HEK293T (cell line): ENCODE data around the gene DCTN4.
A peak's percentile ranks its signal among the peaks of the same experiment; 100 is the strongest.

Experiments
- CTCF ChIA-PET: fragments of 350-600 bp; formaldehyde crosslinking; extraction: SDS; loops from one replicate; lab custom pipeline; 2021; ENCODE audit warnings: antibody characterized with exemption, inconsistent platforms; lab: Yijun Ruan, JAX
- POLR2A ChIA-PET: fragments of 350-600 bp; formaldehyde crosslinking; extraction: SDS; loops from one replicate; lab custom pipeline; 2020; ENCODE audit warnings: antibody characterized with exemption, inconsistent platforms; lab: Yijun Ruan, JAX
- DNase-seq: peaks from one replicate; pipeline ENCODE4 v3.0.0; 2012; ENCODE audit warnings: mixed read lengths; ENCODE audit errors: extremely low spot score
- ARNT ChIP-seq: fragments of 450-650 bp; IDR thresholded peaks from 2 replicates; pipeline ENCODE4 v1.6.1; 2017; ENCODE audit warnings: mild to moderate bottlenecking
- BHLHE40 ChIP-seq: fragments of 450-650 bp; IDR thresholded peaks from 2 replicates; pipeline ENCODE4 v1.6.1; 2016; ENCODE audit warnings: mild to moderate bottlenecking, moderate library complexity, borderline replicate concordance
- CTBP1 ChIP-seq: fragments of 450-650 bp; IDR thresholded peaks from 2 replicates; pipeline ENCODE4 v1.6.1; 2016; ENCODE audit warnings: borderline replicate concordance
- ELF4 ChIP-seq: fragments of 450-650 bp; IDR thresholded peaks from 2 replicates; pipeline ENCODE4 v1.6.1; 2017; ENCODE audit warnings: antibody characterized with exemption
- FOXA1 ChIP-seq: fragments of 450-650 bp; IDR thresholded peaks from 2 replicates; pipeline ENCODE4 v1.6.1; 2016; ENCODE audit warnings: mild to moderate bottlenecking
- FOXK2 ChIP-seq: fragments of 450-650 bp; IDR thresholded peaks from 2 replicates; pipeline ENCODE4 v1.6.1; 2016; ENCODE audit warnings: mild to moderate bottlenecking
- FOXM1 ChIP-seq: fragments of 450-650 bp; IDR thresholded peaks from 2 replicates; pipeline ENCODE4 v1.6.1; 2017; ENCODE audit warnings: mild to moderate bottlenecking, borderline replicate concordance
- HDGF ChIP-seq: fragments of 450-650 bp; IDR thresholded peaks from 2 replicates; pipeline ENCODE4 v1.6.1; 2017; ENCODE audit warnings: antibody characterized with exemption, borderline replicate concordance
- L3MBTL2 ChIP-seq: fragments of 450-650 bp; conservative IDR thresholded peaks from 2 replicates; pipeline ENCODE4 v1.6.1; 2016; ENCODE audit warnings: mild to moderate bottlenecking
- LEF1 ChIP-seq: fragments of 450-650 bp; IDR thresholded peaks from 2 replicates; pipeline ENCODE4 v1.6.1; 2017; ENCODE audit warnings: mild to moderate bottlenecking, borderline replicate concordance
- NFRKB ChIP-seq: fragments of 450-650 bp; IDR thresholded peaks from 2 replicates; pipeline ENCODE4 v1.6.1; 2016; ENCODE audit warnings: mild to moderate bottlenecking, moderate library complexity
- PKNOX1 ChIP-seq: fragments of 450-650 bp; IDR thresholded peaks from 2 replicates; pipeline ENCODE4 v1.6.1; 2016
- SP1 ChIP-seq: fragments of 450-650 bp; IDR thresholded peaks from 2 replicates; pipeline ENCODE4 v1.6.1; 2017
- SUZ12 ChIP-seq: fragments of 450-650 bp; IDR thresholded peaks from 2 replicates; pipeline ENCODE4 v1.6.1; 2016; ENCODE audit warnings: mild to moderate bottlenecking
- TARDBP ChIP-seq: fragments of 450-650 bp; IDR thresholded peaks from 2 replicates; pipeline ENCODE4 v1.6.1; 2016
- ZNF384 ChIP-seq: fragments of 450-650 bp; IDR thresholded peaks from 2 replicates; pipeline ENCODE4 v1.6.1; 2016

The DCTN4 gene

GRCh38 chr5:150763023-150763769 lies 4.4 kb upstream of the DCTN4 start:
- peak; percentile 20; the same call in 1 of the 2 replicates for TF ChIP-seq PKNOX1
- no peak for TF ChIP-seq BHLHE40
- ChIA-PET POLR2A (interaction anchor here (1.6 to 1.8 kb wide), 2 partner anchors 15 to 63 kb away, joined by 4 to 17 read pairs; partner anchors contain the start of genes RBM22 and SMIM3), CTCF (interaction anchor here (0.6 to 1.2 kb wide), 4 partner anchors 15 to 219 kb away, joined by 3 to 5 read pairs (median 3); partner anchors contain the start of gene SMIM3)
- no peak for DNase-seq

DNA sequence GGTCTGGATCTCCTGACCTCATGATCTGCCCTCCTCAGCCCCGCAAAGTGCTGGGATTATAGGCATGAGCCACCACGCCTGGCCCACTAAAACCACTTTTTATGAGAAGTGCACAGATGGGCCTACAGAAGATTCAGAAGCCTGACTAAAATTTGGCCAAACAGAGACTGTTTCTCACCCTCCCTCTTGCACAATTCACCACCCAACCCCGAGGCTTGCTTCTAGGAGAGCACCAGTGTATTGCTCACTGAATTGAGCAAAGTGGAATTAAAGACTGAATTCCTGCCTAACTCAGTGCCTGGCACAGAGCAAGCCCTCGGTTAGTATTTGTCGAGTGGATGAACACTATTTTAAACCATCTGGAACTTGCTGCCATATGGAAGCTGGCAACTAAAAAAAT lies 3.4 kb upstream of the DCTN4 start:
- ChIA-PET CTCF (no interaction called here), POLR2A (no interaction called here)
- no peak for DNase-seq

GRCh38 chr5:150759334-150759583 lies 442 bp upstream of the DCTN4 start:
- ChIA-PET CTCF (interaction anchor here (1.7 kb wide), 1 partner anchor 19 kb away, joined by 6 read pairs; the partner anchor contains the start of gene SMIM3), POLR2A (interaction anchor here (0.7 to 3.4 kb wide), 12 partner anchors 9 to 312 kb away, joined by 3 to 34 read pairs (median 5); partner anchors contain the start of genes RBM22 and SMIM3)
- DNase-seq = no peak
- TF ChIP-seq ARNT = no peak
- no peak for TF ChIP-seq TARDBP

More for the DNA sequence above, 3.4 kb upstream of the DCTN4 start:
- TF ChIP-seq ZNF384 (no peak), L3MBTL2 (no peak), FOXA1 (no peak), CTBP1 (no peak), SP1 (no peak), BHLHE40 (no peak), LEF1 (no peak), ARNT (no peak), SUZ12 (no peak), PKNOX1 (no peak), FOXK2 (no peak), ELF4 (no peak), TARDBP (no peak), HDGF (no peak)

DNA sequence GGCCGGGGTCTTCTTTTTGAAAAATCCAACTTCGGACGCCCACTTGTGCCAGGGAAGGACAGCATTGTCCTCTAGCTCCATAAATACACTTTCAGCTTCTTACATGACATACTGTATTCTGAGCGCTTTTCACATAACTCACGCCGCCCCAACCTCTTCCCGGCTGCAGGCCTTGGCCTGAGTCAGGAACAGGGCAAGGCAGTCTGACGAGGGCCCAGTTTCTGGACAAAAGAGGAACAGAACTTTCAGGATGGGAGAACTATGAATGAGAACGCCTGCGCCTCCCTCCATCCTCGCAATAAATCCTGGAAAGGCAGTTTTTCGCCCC lies 650 bp downstream of the DCTN4 start:
- POLR2A ChIA-PET = interaction anchor here (0.6 to 3.4 kb wide), 12 partner anchors 10 to 1016 kb away, joined by 3 to 34 read pairs (median 5); partner anchors contain the start of genes RBM22 and SMIM3
- no peak for TF ChIP-seq BHLHE40
- TF ChIP-seq FOXM1 = no peak
- no peak for TF ChIP-seq NFRKB
- TF ChIP-seq FOXK2 = no peak
- TF ChIP-seq L3MBTL2 = no peak
- no peak for TF ChIP-seq SP1
- no peak for TF ChIP-seq ELF4
- no peak for TF ChIP-seq PKNOX1
- no peak for TF ChIP-seq FOXA1
- no peak for TF ChIP-seq ZNF384
- no peak for TF ChIP-seq LEF1
- TF ChIP-seq ARNT = no peak
- TF ChIP-seq CTBP1 = no peak
- DNase-seq = no peak
- CTCF ChIA-PET = interaction anchor here (0.8 to 1.0 kb wide), 2 partner anchors 21 to 23 kb away, joined by 3 read pairs; partner anchors contain the start of gene SMIM3

DNA sequence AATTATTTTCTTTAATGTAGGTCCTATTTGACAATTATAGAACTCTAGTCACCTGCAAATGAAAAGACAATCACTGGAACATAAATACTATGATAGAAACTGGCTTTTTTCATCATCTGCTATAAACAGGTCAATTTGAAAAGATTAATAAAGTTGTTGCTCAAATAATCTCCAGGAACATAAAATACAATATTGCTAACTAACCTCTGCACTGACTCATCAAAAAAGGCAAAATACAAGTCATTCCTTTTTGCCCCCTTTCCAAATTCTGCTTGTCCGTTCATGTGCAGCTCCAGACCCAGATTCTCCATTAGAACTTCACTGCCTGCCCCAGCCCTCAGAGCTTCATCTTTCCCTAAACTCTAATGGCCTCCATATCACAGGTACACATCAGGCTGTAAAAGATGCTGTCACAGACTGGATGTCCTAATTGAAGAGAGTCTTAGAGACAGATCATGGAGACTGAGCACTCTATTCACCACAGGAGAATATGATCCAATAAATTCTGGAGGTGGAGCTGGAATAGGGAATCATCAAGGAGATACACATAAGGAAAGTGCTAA lies 1.6 kb downstream of the DCTN4 start:
- CTCF ChIA-PET = interaction anchor here (0.7 to 1.1 kb wide), 4 partner anchors 22 to 90 kb away, joined by 3 to 4 read pairs (median 4); partner anchors contain the start of gene SMIM3
- TF ChIP-seq SP1 = no peak
- no peak for TF ChIP-seq FOXA1
- TF ChIP-seq ARNT = no peak
- TF ChIP-seq ZNF384 = no peak
- no peak for TF ChIP-seq CTBP1
- no peak for TF ChIP-seq BHLHE40
- TF ChIP-seq NFRKB = no peak
- TF ChIP-seq FOXK2 = no peak
- no peak for TF ChIP-seq ELF4
- TF ChIP-seq L3MBTL2 = no peak
- TF ChIP-seq FOXM1 = no peak
- DNase-seq = no peak
- POLR2A ChIA-PET = interaction anchor here (0.6 to 3.4 kb wide), 3 partner anchors 22 to 419 kb away, joined by 3 to 34 read pairs (median 32); partner anchors contain the start of genes RBM22 and SMIM3

DNA sequence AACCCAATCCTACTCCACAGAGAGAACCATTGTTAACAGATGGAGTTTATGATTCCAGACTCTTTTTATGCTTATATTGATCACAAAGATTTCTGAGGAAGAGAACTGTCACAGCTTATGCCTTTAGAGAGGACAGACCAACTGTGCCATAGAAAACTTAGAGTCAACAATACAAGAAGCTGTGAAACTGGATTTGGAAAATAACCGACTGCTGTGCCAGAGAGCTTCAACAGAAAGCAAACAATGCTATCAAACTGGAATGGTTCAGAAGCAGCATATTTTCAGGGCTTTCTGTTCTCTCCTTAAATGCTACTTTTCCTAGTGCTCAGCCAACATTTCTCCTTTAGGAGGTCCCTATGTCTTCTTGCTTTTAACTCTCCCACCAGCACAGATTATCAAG lies 5.0 kb downstream of the DCTN4 start:
- POLR2A ChIA-PET = interaction anchor here (1.8 kb wide), 1 partner anchor 53 kb away, joined by 5 read pairs; the partner anchor contains the start of gene RBM22
- DNase-seq = no peak
- TF ChIP-seq ZNF384 (no peak), SUZ12 (no peak), SP1 (no peak), CTBP1 (no peak), BHLHE40 (no peak), LEF1 (no peak), ARNT (no peak), HDGF (no peak), FOXA1 (no peak), PKNOX1 (no peak), NFRKB (no peak), FOXK2 (no peak)

More for the DNA sequence above, 5.0 kb downstream of the DCTN4 start:
- CTCF ChIA-PET = interaction anchor here (0.7 kb wide), 1 partner anchor 485 kb away, joined by 3 read pairs; no protein-coding TSS in a partner anchor
